AG04449 (cell line): ENCODE data around the gene GRID2.
A peak's percentile ranks its signal among the peaks of the same experiment; 100 is the strongest.

Experiments used
- CTCF ChIA-PET: fragments of 350-600 bp; formaldehyde crosslinking; extraction: SDS; loops from one replicate; lab custom pipeline; 2021; ENCODE audit warnings: antibody characterized with exemption; lab: Yijun Ruan, JAX
- POLR2A ChIA-PET: fragments of 400-600, 350-600 bp; formaldehyde crosslinking; extraction: SDS; loops from one replicate; lab custom pipeline; 2020; ENCODE audit warnings: antibody characterized with exemption, inconsistent platforms; lab: Yijun Ruan, JAX
- DNase-seq: peaks from one replicate; pipeline ENCODE4 v3.0.0-alpha.2; 2010; ENCODE audit warnings: low read depth, low spot score
- H3K4me3 ChIP-seq: 2 replicates; pipeline ENCODE4 v1.5.1; 2011; ENCODE audit warnings: low read depth, mild to moderate bottlenecking, control low read depth, low read length
- CTCF ChIP-seq: IDR thresholded peaks from one replicate; pipeline ENCODE4 v1.5.1; 2011; ENCODE audit warnings: mild to moderate bottlenecking, moderate library complexity, low read length, control low read depth, inconsistent platforms; ENCODE audit not compliant: insufficient read depth; ENCODE audit errors: missing control alignments

The GRID2 gene

DNA sequence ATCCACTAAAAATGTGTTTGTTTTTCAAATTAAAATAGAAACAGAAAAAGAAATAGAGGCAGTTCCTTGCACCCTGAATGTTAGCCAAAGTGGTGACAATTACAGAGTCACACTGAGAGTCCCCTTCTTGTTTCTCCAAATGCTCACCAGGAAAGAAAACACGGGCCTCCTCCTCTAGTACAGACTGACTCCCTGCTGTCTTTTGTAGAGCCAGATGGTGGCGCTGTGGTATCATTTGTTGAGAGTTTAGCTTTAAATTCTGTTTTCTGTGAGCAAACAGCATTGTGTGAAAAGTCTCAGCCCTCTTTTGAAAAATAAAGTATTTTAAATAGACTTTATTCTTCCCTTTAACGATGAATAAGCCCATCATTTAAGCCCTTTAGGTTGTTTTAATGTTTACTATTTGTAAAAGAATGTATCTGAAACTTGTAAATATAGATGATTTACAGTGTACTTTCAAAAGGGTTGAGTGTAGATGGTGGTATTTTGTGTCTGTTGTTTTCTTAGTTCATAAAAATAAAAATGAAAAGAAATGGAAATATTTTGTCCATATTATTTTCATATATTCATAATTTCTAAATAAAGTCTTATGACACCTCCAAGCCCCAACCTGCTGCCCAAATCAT lies 1487.9 kb downstream of the GRID2 start:
- ChIA-PET CTCF (interaction anchor here (0.6 to 1.6 kb wide), 8 partner anchors 13 to 938 kb away, joined by 3 to 6 read pairs (median 3); no protein-coding TSS in a partner anchor), POLR2A (no interaction called here)
- no peak overlapping the region for H3K4me3 ChIP-seq
- peak; percentile 5 for DNase-seq
- TF ChIP-seq CTCF, result peak; percentile 74

DNA sequence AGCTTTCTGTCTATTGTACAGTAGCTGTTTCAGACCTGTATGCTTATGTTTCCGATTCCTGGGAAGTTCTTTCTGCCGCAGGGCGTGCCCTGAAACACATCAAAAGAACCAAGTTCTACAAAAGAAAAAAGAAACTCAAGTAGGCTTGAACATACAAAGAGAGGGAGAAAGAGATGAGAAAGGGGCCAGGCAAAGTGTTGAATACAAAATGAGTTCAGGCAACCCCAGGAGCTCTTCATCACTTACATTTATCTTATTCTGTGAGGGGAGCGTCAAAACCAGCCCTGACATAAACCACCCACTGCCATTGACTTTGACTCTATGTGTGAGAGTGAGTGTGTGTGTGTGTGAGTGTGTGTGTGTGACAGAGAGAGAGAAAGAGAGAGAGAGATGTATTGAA lies 1498.3 kb downstream of the GRID2 start:
- TF ChIP-seq CTCF, result no peak
- CTCF ChIA-PET, result no interaction called here
- H3K4me3 ChIP-seq, result no peak overlapping the region
- POLR2A ChIA-PET, result no interaction called here
- DNase-seq, result no peak

GRCh38 chr4:93809773-93810172 lies 1506.0 kb downstream of the GRID2 start:
- POLR2A ChIA-PET, result no interaction called here
- TF ChIP-seq CTCF, result no peak
- CTCF ChIA-PET, result no interaction called here
- DNase-seq, result no peak
- no peak overlapping the region for H3K4me3 ChIP-seq

DNA sequence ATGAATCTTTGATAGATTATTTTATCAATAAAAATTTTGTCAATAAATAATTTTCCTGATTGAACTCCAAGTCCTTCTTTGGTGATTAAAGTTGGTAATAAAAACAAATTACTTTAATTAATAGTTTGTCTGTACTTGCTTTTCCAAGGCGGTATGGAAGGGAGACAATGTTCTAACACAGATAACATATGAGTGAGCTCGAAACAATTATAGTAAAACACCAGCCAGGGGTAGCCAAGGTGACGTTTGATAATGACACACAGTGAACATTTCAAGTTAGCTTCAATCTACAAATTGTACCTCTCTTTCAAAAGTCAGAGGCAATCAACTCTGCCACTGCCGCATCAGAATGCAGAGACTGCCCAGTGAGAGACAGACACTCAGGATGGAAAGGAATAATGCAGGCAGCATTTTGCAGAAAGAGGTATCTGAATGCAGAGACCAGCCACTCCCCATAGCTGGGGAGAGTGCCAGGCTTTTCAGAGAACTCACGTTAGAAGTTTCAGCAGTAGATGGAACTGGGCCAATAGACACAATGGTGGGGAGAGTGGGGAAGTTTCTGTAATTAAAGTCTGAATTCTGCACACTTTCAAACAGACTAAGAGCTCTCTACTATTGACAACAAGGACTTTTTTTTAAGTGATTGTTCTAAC lies 1506.7 kb downstream of the GRID2 start:
- POLR2A ChIA-PET, result no interaction called here

GRCh38 chr4:93813092-93813491 lies 1509.3 kb downstream of the GRID2 start:
- ChIA-PET POLR2A (no interaction called here), CTCF (no interaction called here)
- DNase-seq, result no peak
- TF ChIP-seq CTCF, result no peak
- H3K4me3 ChIP-seq, result no peak overlapping the region

More for the DNA sequence above, 1506.7 kb downstream of the GRID2 start:
- no peak overlapping the region for H3K4me3 ChIP-seq
- TF ChIP-seq CTCF, result no peak
- CTCF ChIA-PET, result no interaction called here
- DNase-seq, result no peak

GRCh38 chr4:93814141-93814540 lies 1510.4 kb downstream of the GRID2 start:
- TF ChIP-seq CTCF, result no peak
- ChIA-PET CTCF (no interaction called here), POLR2A (no interaction called here)
- no peak overlapping the region for H3K4me3 ChIP-seq
- DNase-seq, result no peak
